DMS153 treated with DMSO at 0.1 percent for 48 hours (cell line): Measurements from ENCODE around the gene TNNI3K.
A peak's percentile ranks its signal among the peaks of the same experiment; 100 is the strongest.
"Not testable (repeated sequence)": the region's sequence is repeated elsewhere in the genome, so short reads cannot be mapped to it uniquely, and the experiment has no call there.

Source experiments
- DNase-seq: peaks from one replicate; lab custom pipeline; 2025; ENCODE audit not compliant: unreplicated experiment; lab: John Stamatoyannopoulos, UW

The TNNI3K gene, protein sequence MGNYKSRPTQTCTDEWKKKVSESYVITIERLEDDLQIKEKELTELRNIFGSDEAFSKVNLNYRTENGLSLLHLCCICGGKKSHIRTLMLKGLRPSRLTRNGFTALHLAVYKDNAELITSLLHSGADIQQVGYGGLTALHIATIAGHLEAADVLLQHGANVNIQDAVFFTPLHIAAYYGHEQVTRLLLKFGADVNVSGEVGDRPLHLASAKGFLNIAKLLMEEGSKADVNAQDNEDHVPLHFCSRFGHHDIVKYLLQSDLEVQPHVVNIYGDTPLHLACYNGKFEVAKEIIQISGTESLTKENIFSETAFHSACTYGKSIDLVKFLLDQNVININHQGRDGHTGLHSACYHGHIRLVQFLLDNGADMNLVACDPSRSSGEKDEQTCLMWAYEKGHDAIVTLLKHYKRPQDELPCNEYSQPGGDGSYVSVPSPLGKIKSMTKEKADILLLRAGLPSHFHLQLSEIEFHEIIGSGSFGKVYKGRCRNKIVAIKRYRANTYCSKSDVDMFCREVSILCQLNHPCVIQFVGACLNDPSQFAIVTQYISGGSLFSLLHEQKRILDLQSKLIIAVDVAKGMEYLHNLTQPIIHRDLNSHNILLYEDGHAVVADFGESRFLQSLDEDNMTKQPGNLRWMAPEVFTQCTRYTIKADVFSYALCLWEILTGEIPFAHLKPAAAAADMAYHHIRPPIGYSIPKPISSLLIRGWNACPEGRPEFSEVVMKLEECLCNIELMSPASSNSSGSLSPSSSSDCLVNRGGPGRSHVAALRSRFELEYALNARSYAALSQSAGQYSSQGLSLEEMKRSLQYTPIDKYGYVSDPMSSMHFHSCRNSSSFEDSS

DNA sequence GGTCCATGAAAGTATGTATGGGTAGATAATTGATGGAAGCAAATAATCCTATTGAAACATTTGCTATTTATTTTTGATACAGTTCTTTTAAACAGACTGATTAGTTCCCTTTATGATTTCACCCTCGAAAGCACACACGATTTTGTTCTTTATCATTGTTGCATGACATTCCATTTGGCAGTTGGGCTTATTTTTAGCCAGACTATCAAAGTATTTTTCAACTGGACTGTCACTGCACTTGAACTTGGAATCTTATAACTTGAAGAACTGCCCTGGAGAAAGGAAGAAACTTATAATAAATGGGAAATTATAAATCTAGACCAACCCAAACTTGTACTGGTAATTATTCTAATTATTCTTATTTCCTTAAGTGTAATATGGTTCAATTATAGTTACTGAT, at the start of gene TNNI3K:
TNNI3K (plus strand) TSS at position 235 of the 400 bp plus-strand sequence; CDS start at position 300, 65 bp downstream.
- no peak for DNase-seq

DNA sequence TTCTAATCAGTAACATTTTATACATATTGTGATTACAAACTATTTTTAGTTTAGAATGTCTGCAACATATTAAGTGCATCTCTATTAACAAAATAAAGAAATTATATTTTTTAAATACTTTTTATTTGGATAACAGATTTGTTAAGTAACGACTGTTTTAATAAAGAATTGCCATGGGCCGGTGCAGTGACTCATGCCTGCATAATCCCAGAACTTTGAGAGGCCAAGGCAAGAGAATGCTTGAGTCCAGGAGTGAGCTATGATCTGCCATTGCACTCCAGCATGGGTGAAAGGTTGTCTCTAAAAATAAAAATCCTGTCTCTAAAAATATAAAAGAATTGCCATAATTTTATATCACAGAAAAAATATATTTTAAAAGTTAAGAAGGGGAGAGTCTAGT, 41.3 kb upstream of the TNNI3K start:
- no peak for DNase-seq

DNA sequence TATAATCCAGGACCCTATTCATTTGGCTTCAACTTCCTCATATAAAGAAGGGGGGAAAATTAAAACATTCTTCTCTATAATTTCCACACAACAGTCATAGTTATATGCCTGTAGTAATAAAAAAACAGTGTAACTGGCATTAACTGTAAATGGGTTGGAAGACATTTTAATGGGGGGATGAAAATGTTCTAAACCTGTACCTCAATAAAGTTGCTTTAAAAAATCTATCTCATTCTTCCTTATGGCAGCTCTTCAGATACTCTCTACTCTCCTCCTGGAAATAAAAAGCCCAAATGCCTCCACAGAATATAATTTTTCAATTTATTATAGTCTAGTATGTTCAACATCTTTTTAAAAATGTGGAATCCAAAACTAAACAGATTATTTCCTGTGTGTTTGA, 39.8 kb upstream of the TNNI3K start:
- DNase-seq, result no peak

DNA sequence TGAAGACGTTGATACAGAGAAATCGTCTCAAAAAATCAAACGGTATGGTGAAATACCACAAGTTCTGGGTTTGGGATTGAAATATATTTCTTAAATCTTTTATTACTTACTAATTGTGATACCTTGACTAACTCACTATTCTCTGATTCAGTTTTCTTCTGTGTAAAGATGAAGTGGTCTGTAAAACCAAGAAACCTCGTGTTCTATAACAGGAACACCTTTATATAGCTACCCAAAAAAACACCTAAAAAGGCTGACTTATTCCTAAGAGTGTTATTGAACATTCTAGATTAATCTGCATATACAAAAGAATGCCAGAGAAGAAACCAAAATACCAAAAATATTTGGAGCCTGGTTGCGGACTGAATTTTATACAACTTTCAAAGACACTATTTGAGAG, 37.9 kb upstream of the TNNI3K start:
- DNase-seq, result no peak

DNA sequence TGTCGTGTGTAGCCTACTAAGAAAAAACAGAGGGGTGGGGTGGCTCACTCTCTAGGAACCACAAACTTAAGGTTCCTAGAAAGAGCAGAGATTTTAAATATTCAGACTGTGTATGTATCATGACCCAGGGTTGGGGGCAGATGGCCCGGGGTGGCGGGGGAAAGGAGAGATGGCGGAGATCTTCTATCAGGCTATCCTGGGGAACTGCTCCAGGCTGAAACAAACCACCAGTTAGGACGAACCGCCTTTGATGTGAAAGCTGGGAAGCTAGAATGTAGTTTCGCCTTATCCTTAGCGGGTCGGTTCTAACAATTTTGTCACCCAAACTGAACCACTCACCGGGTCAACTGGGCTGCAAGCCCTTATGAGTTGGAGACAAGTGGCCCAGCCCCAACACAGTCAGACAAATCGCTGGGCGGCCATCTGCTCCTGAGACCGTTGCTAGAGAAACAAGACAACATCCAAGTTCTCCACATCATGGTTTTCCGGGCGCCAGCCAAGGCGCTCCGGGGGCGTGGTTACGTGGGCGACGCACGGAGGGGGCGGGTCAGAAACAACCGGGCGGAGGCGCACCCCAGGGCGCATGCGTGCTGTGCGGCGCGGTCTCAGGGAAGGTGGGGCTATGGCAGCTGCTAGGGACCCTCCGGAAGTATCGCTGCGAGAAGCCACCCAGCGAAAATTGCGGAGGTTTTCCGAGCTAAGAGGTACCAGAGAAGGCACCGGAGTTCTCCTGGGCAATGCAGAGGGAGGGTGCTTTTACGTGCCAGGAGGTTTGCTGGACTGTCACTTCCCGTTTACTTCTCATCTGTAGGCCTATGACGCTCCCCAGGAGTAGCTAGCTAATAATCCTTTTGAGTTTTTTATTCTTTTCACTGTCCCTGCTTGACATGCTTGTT, 37.3 kb upstream of the TNNI3K start, which contains the start of the genes FPGT and LRRIQ3:
FPGT (plus strand) TSS at position 586 of the 896 bp plus-strand sequence; CDS start at position 623, 37 bp downstream.
LRRIQ3 (minus strand) TSS at position 520 of the 896 bp plus-strand sequence. CDS start 14,492 bp downstream, outside the sequence.
- DNase-seq, result peak; percentile 91

DNA sequence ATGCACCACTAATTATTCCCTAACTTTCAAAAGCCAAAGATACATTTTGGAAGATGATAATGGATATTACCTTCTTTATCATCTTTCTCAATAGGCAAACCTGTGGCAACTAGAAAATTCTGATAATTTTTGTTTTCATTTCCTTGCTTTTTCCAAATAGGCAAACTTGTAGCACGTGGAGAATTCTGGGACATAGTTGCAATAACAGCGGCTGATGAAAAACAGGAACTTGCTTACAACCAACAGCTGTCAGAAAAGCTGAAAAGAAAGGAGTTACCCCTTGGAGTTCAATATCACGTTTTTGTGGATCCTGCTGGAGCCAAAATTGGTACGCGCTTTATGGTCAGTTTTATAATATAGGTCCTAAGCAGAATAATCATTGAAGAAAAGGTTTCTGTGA, 35.7 kb upstream of the TNNI3K start:
- no peak for DNase-seq

DNA sequence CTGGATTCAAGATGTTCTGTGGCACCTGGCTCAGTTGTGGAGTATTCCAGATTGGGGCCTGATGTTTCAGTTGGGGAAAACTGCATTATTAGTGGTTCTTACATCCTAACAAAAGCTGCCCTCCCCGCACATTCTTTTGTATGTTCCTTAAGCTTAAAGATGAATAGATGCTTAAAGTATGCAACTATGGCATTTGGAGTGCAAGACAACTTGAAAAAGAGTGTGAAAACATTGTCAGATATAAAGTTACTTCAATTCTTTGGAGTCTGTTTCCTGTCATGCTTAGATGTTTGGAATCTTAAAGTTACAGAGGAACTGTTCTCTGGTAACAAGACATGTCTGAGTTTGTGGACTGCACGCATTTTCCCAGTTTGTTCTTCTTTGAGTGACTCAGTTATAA, 29.9 kb upstream of the TNNI3K start:
- no peak for DNase-seq

DNA sequence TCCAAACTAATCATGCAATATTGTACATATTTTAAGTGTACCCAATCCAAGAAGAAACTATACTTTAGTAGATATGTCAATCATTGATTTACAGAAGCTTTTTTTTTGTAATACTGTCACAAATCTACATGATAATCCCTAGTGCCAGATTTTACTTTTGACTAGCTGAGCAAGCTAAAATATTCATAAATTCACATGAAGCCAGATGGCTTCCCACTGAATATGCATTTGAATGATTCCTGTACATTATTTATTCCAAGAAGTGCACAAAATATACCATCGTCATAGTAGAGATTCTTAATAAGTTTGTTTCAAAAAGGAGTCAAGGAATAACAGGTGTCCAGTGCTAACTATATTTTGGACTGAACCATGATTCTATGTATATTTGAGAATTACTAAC, 20.0 kb upstream of the TNNI3K start:
- no peak for DNase-seq

DNA sequence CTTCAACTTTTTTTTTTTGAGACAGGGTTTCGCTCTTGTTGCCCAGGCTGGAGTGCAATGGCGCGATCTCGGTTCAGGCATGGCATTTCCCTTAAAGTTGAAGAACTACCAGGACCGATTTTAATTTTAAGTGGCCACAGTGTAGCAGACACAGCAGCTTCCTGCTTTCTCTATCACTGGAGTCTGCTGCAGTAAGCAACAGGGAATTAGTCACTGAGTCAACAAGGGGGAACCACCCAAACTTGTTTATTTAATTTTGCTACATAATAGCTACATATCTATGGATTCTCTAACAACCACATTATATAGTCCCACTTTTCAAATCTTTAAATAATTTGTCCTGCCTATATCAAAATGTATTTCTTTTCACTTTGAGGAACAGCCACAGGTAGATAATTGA, 12.5 kb upstream of the TNNI3K start:
- DNase-seq, result no peak

DNA sequence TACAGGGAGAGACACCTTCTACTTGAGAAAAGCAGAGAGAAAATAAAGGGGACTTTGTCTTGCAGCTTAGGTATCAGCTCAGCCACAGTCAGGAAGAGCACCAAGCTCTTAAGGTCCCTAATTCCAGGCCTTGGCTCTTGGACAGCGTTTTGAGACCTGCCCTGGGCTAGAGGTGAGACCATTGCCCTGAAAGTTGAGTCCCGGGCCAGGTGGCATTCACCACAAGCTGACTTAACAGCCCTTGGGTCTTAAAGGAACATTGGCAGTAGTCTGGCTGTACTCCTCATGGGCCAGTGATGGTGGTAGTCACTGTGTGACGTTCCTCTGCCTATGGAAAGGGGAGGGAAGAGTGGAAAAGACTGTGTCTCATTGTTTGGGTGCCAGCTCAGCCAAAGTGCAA, 11.7 kb upstream of the TNNI3K start:
- DNase-seq, result no peak

DNA sequence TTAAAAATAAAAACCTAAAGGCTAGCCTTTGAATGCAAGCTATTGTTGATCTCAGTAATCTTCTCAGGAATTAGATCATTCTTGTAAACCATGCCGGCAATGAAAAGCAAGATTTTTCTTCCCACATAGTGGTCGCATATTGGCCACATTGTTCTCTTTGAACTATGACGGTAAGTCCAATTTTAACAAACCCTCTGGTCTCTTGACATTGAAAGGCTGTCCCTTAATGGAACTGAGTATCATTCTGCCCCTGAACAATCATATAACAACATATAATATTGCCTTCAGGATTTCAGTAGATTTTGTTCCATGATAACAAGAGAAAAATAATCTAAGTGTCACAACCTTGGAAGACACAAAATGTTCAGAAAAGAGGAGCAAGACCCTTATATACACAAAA, 1.3 kb downstream of the TNNI3K start:
- DNase-seq, result no peak

DNA sequence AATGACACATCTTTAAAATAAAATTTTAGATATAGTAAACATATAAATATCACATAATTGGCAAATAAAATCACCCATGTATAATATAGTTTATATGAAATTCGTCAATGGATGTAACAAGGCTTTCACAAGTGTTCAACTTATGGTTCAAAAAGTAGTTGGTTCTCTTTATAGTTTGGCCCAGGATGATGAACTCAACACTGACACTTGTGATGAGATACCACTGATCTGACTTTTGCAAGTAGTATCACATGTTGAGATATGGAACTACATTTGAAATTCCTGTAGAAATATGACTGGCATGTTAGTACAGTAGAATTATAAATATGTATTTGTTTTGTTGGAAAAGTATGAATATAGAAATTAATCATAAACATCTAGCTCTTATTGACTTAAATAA, 1.8 kb downstream of the TNNI3K start:
- no peak for DNase-seq

DNA sequence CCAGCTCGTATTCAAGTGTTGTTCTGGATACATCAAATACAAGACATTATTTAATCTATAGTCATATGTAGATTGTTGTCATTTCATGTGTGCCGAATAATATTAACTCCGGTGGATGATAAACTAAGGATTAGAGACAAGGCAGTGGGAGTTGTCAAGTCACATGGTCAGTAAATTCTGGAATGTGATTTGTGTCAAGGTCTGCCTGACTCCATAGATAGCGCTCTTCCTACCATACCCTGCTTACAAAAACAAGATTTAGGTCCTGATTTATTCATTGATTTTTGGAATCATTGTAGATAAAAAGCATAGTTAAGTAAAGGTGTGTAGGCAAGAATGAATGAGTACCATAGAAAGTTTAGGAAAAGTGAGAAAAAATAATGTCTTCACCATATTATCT, 2.6 kb downstream of the TNNI3K start:
- no peak for DNase-seq

DNA sequence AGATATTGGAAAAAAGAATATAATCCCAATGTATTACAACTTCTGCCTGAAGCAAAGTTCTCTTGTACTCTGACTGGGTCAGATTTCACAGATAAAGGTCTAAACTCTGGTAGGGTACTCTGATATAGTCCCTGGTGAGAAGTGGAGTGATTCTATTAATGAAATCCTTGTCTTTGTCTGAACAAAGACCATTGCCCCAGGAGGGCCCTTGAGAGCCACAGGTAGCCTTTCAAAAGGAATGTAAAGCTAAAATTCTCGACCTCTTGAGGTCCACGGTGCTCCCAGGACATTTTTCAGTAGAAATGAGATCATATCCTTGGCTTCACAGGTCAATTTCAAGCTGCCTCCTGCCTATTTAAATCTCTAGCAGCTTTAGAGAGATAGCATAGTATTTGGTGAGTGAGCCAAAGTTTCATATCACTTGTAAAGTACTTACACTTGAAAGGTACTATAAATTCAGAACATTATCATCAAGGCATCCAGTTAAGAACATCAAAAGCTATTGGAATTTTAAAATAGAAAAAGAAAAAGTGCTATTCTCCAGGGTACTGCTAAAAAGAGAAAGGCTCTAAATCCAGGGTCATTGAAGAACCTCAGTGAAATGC, 10.1 kb downstream of the TNNI3K start:
- no peak for DNase-seq

DNA sequence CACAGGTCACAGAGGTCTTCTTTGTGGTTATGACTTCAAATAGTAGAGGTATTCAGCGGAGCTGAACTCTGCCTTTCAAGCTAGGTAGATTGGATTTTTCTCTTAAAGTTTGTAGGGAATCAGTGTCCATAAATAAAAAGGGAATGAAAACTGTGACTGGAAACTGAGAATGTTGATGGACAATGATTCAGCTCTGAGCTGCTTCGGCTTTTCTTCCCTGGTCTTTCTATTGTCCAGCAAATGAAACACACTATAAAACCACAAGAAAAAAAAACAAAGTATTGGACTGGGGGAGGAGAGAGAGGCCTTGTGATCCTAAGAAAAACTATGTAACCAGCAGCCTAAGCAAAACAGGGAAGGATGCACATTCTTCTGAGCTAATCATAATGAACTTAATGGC, 11.1 kb downstream of the TNNI3K start:
- no peak for DNase-seq

DNA sequence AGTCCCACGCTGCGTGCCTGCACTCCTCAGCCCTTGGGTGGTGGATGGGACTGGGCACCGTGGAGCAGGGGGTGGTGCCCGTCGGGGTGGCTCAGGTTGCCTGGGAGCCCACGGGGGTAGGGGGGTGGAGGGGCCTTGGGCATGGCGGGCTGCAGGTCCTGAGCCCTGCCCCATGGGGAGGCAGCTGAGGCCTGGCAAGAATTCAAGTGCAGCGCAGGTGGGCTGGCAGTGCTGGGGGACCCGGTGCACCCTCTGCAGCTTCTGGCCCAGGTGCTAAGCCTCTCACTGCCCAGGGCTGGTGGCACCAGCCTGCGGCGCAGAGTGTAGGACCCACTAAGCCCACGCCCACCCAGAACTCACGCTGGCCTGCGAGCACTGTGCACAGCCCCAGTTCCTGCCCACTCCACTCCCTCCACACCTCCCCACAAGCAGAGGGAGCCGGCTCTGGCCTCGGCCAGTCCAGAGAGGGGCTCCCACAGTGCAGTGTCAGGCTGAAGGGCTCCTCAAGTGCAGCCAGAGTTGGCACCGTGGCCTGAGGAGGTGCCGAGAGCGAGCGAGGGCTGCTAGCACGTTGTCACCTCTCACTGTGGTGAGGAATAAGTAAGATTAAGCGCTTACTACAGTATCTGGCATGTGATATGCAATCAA, 12.8 kb downstream of the TNNI3K start:
- DNase-seq, result no peak

DNA sequence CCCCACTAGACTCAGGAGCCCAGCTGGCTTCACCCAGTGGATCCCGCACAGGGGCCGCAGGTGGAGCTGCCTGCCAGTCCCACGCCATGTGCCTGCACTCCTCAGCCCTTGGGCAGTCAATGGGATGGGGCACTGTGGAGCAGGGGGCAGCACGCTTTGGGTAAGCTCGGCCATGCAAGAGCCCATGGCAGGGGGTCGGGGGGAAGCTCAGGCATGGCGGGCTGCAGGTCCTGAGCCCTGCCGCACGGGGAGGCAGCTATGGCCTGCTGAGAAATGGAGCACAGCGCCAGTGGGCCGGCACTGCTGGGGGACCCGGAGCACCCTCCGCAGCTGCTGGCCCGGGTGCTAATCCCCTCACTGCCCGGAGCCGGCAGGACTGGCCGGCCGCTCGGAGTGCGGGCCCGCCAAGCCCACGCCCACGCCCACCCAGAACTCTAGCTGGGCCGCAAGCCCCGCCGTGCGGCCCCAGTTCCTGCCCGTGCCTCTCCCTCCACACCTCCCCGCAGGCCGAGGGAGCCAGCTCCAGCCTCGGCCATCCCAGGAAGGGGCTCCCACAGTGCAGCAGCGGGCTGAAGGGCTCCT, 18.1 kb downstream of the TNNI3K start:
- not testable (repeated sequence) for DNase-seq

DNA sequence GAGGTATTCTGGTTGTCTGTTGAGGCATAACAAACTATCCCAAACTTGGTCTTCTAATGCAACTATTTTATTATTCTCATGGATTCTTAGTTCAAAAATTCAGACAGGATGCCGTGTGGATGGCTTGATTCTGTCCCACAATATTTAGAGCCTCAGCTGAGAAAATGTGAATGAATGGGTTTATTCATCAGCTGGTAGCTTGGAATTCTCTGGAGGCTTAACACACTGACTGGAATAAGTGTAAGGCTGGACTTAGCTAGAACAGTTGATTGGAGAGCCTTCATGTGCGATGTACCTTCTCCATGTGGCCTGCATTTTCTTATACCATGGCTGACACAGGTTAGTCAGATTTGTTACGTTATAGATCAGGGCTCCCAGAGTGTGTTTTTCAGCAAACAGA, 30.8 kb downstream of the TNNI3K start:
- DNase-seq, result no peak

DNA sequence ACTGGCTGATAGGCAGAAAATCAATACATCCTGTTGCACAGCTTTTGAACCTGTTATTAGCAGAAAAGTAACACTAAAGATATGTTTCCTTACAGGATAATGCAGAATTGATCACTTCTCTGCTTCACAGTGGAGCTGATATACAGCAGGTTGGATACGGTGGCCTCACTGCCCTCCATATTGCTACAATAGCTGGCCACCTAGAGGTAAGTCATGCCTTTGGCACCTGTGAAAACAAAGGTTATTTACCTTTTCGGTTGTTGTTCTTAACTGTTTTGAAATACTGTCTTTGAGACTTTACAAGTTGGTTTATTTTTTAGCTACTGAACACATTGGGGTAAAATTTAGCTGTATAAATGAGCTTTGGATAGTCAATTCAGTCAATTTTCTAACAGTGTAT, 36.3 kb downstream of the TNNI3K start:
- DNase-seq, result no peak
